GM21423 (cell line): ENCODE results near the gene CD2.
"Not testable (repeated sequence)": the region's sequence is repeated elsewhere in the genome, so short reads cannot be mapped to it uniquely, and the experiment has no call there.

Experiments
- ATAC-seq: cut with Tn5 transposase; IDR thresholded peaks from one replicate; pipeline ENCODE4 v1.9.1; 2021; ENCODE audit warnings: mild to moderate bottlenecking, moderate library complexity; ENCODE audit not compliant: unreplicated experiment

The CD2 gene

GRCh38 chr1:116731439-116731838, 22.8 kb upstream of the CD2 start:
- ATAC-seq: no peak

GRCh38 chr1:116732726-116733125, 21.5 kb upstream of the CD2 start:
- no peak for ATAC-seq

- no peak for ATAC-seq
Measured at GRCh38 chr1:116733476-116734365, 20.5 kb upstream of the CD2 start.

DNA sequence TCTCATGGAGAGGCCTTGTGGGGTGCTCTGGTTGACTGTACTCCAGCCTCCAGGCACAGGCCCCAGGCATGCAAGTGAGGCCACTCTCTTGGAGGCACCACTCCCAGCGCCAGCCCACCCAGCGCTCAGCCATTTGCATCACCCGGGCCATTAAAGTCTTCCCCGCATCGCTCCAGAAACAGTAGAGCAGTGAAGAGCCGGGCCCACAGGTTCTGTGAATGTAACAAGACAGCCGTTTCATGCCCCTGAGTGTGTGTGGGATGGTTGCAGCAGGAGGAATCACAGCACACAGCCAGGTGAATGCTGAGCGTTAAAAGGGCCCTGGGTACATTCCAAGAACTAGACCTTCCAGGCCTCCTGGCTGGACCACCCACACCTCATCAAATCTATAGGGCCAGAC, 19.0 kb upstream of the CD2 start:
- ATAC-seq: no peak

DNA sequence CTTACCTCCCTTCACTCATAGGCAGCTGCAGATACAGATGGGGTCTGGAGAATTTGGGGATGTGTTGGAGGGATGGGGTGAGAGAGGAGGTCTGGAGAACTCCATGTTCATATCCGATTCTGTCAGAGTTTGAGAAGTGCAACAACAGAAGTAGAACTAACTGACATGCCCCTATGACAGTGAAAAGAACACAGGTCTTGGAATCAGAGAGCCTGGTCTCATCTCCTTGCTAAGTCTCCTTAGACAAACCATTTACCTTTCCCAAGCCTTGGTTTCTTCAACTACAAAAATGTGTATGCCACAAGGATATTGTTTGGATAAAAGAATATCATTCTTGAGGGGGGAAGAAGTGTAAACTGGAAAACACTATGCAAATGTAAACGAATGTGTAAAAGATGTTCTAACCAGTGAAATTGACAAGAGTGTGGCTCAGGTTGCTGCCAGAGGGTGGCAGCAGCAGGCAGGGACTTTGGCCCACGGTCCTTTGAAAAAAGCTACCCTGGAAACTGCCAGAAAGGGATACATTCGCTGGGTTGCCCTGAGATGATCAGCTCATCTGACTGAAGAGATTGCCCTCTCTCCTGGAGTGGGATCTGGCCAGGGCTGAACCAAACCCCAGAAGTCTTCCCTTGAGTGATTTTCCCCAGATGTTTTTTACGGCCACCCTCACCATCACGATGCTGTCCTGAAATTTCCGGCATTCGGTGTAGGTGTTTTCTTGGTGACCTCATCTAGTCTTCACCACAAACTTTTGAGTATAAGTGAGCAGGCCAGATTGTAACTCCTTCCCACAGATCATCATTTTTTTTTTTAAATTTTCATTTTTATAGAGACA, 17.0 kb upstream of the CD2 start:
- ATAC-seq: peak; percentile 44

DNA sequence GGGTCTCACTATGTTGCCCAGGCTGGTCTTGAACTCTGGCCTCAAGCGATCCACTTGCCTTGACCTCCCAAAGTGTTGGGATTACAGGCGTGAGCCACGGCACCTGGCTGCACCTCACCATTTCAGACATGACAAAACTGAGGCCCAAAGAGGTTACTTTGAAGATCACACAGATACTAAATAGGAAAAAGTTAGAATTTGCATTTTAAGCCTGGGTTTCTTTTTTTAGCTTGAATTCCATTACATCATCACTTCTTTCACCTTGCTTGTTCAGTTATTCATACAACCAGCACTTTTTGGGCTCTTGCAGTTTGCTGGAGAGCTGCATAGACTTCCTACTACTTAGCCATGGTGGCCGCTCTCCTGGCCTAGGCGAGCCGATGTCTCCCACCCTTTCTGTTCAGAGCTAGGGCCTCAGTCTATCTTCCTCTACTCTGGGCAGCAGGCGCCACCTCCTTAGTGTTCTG, 16.3 kb upstream of the CD2 start:
- ATAC-seq: peak; percentile 23

GRCh38 chr1:116738673-116739370, 15.4 kb upstream of the CD2 start:
- peak; percentile 54 for ATAC-seq

GRCh38 chr1:116739371-116740012, 14.7 kb upstream of the CD2 start:
- ATAC-seq: no peak

DNA sequence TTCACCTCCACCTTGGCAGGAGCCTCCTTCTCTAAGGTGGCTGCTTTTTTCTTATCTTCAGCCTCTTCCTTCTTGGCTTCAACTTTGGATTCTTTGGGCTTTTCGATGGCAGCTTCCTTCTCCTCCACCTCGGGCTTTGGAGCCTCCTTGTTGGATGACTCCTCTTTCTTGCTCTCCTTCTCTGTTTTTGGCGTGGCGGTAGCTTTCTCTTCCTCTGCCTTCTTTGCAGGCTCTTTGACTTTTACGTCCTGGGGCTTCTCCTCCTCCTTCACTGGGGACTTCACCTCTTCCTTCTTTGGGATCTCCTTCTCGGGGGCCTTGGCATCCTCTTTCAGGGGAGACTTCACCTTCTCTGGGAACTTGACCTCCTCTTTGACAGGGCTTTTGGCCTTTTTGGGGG, 13.9 kb upstream of the CD2 start:
- no peak for ATAC-seq

GRCh38 chr1:116740746-116741145, 13.5 kb upstream of the CD2 start:
- ATAC-seq: no peak

DNA sequence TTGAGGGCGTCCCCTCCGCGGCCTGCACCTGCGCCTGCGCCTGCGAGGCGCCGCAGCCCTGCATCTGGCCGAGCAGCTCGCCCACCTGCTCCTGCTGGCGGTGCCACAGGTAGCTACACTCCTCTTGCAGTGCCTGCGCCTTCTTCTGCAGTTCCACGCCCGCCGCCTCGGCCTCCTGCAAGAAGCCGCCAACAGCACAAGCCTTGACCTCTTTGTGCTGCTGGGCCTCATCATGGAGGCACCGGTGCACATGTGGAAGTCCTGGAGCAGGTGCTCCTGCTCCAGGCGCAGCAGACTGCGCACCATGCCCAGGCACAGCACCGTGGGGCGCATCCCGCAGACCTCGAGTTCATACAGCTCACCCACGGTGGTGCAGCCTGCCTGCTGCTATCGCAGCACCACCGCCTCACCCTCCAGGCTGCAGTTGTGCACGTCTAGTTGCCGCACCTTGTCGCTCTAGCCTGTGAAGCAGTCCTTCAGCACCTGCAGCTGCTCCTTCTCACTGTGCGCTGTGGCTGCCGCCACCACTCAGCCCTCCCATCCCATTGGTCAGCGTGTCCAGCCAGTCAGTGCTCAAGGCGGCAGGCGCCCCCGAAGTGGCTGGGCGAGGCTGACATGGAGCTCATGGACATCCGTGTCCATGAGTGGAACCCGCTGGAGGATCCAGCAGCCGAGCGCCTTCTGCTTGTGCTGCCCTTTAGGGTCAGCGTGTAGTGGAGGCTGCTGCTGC, 12.2 kb upstream of the CD2 start:
- ATAC-seq: no peak

- no peak for ATAC-seq
Measured at GRCh38 chr1:116743535-116743934, 10.7 kb upstream of the CD2 start.

DNA sequence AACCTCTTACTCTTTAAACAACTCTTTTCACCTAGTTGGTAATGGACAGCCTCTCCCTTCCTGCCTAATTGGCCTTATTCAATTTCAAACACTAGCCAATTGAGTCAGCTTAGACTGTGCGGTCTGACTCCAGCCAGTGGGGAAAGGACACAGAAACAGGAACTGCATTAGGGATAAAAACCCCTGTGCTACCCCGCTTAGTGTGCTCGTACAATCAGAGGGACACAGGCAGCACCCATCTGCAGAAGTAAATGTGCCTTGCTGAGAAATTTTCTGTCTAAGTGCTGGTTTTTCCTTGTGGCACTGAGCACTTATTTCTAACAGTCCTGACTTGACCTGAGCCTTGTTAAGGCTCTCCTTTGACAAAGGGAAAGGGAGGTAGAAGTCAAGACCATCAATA, 6.0 kb upstream of the CD2 start:
- no peak for ATAC-seq

- ATAC-seq: no peak
Measured at GRCh38 chr1:116751146-116751545, 3.1 kb upstream of the CD2 start.

DNA sequence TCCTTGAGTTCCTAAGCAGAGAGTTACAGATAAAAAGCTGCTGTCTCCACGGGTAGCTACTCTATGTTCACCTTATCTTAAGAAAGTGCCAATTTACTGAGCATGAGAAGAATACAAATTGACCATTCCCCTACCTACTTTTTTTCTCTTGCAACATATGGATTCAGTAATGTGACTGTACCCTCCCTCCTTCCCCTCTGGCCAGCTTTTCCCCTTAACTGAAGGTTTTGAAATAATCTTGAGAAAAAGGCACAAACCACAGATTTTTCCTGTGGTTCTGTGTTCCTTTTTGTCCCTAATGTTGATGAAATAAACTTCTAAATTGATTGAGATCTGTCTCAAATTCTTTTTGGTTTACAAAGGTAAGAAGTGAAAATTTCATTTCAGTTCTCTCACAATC, 2.6 kb upstream of the CD2 start:
- no peak for ATAC-seq

DNA sequence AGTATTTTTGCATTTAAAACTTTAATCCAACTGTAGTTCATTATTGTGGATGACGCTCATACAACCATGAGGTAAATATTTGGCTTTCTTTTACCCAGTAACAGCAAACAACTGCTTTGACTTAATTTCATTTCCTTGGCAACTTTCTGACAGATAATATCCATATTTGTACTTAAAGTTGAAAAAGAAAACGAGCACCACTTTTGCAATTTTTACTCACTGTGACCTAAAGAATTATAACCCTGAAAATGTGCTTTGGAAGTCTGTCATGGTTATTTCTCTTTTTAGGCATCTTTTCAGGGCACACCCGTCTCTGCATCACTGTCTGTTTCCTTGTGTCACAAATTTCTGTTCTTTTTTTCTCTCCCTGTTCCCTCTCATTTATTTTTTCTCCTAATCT, 918 bp upstream of the CD2 start:
- no peak for ATAC-seq

DNA sequence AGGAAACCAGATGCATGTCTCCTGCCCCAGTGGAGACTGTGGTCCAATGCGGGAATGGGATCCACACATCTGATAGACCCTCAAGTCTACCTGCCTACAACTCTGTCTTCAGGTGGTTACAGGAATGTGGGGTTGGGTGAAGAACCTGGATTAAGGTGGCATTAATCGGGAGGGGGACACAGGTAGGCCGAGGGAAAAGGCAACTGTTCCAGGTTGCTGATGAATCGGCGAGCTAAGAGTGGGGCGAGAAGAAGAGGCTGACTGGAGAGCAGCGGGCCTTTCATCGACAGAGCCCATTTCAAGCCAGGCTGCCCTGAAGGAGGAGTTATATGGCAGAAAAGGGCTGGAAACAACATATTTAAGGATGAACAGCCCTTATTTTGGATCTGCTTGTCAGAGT, 836 bp downstream of the CD2 start:
- ATAC-seq: no peak

GRCh38 chr1:116755681-116756080, 1.5 kb downstream of the CD2 start:
- no peak for ATAC-seq

GRCh38 chr1:116756092-116756491, 1.9 kb downstream of the CD2 start:
- not testable (repeated sequence) for ATAC-seq

GRCh38 chr1:116758456-116758815, 4.2 kb downstream of the CD2 start:
- not testable (repeated sequence) for ATAC-seq
